PC-9 (cell line): ENCODE results near the gene ZSCAN18. TPM values are rescaled to one million over a fixed set of nuclear protein-coding genes. Genes with fewer than 3 reads are reported as not detected.

Experiments used
- BruUV-seq: library from RNA; stranded (reverse); fragments of 400-500 nt; replicated peaks from 2 replicates; lab custom pipeline; 2021; lab: Mats Ljungman, UMichigan
- CTCF ChIA-PET: fragments of 300-600 bp; sonication (Branson Sonifier 250); formaldehyde crosslinking; loops from one replicate; lab custom pipeline; 2022; ENCODE audit warnings: antibody characterized with exemption; lab: Charles Lee
- POLR2A ChIA-PET: fragments of 300-600 bp; sonication (Branson Sonifier 250); formaldehyde crosslinking; loops from one replicate; lab custom pipeline; 2022; ENCODE audit warnings: antibody characterized with exemption; ENCODE audit not compliant: unreplicated experiment; lab: Charles Lee
- DNase-seq, 2 experiments: peaks; one replicate each; pipeline versions ENCODE4 v3.0.0 to v3.0.0-alpha.2; 2015 to 2022; ENCODE audit warnings: mixed read lengths in 1 of 2
- H2AFZ ChIP-seq: fragments of 200-600 bp; sonication (generic); 2 replicates; pipeline ENCODE4 v1.8.1; 2017; ENCODE audit warnings: antibody characterized with exemption
- H3F3A ChIP-seq: fragments of 200-600 bp; sonication (generic); 2 replicates; pipeline ENCODE4 v1.8.1; 2017; ENCODE audit warnings: antibody characterized with exemption, mild to moderate bottlenecking, low read depth; ENCODE audit not compliant: insufficient read depth
- H3K27ac ChIP-seq: fragments of 200-600 bp; sonication (generic); 2 replicates; pipeline ENCODE4 v1.6.1; 2016; ENCODE audit warnings: mixed run types
- H3K27me3 ChIP-seq: fragments of 200-600 bp; sonication (generic); 2 replicates; pipeline ENCODE4 v1.6.1; 2016; ENCODE audit warnings: low read depth, mixed run types; ENCODE audit not compliant: insufficient read depth
- H3K36me3 ChIP-seq: fragments of 200-600 bp; sonication (generic); 2 replicates; pipeline ENCODE4 v1.6.1; 2016; ENCODE audit warnings: low read depth, mixed run types
- H3K4me1 ChIP-seq: fragments of 200-600 bp; sonication (generic); replicated peaks from 2 replicates; pipeline ENCODE4 v1.6.1; 2016; ENCODE audit warnings: mixed run types; ENCODE audit not compliant: insufficient read depth
- H3K4me2 ChIP-seq: fragments of 200-600 bp; sonication (generic); 2 replicates; pipeline ENCODE4 v1.6.1; 2017; ENCODE audit warnings: mixed run types
- H3K4me3 ChIP-seq: fragments of 200-600 bp; sonication (generic); 2 replicates; pipeline ENCODE4 v1.6.1; 2016; ENCODE audit warnings: mixed run types
- H3K79me2 ChIP-seq: fragments of 200-600 bp; sonication (generic); 2 replicates; pipeline ENCODE4 v1.6.1; 2017; ENCODE audit warnings: low read depth, mixed run types
- H3K9me2 ChIP-seq: fragments of 200-600 bp; sonication (generic); 2 replicates; pipeline ENCODE4 v1.8.1; 2017; ENCODE audit warnings: mild to moderate bottlenecking; ENCODE audit not compliant: insufficient read depth
- H3K9me3 ChIP-seq: fragments of 200-600 bp; sonication (generic); 2 replicates; pipeline ENCODE4 v1.8.1; 2016; ENCODE audit warnings: low read depth; ENCODE audit not compliant: insufficient read depth
- H4K20me1 ChIP-seq: fragments of 200-600 bp; sonication (generic); 2 replicates; pipeline ENCODE4 v1.8.1; 2017; ENCODE audit not compliant: insufficient read depth
- EZH2 ChIP-seq: fragments of 200-600 bp; sonication (generic); IDR thresholded peaks from 2 replicates; pipeline ENCODE4 v1.8.0; 2017; ENCODE audit warnings: antibody characterized with exemption, low read depth
- intact Hi-C: fragments of 100-400 bp; cut with micrococcal nuclease; formaldehyde crosslinking; loops from one replicate; pipeline ENCODE4 v1.10.0; 2022; ENCODE audit not compliant: unreplicated experiment
- total RNA-seq: library from RNA; stranded (reverse); gene quantifications from 2 replicates; pipeline ENCODE4 v1.2.3, GENCODE V29; 2021
- TF ChIP-seq, protein P1 (sequence below): fragments of 200-600 bp; sonication (generic); conservative IDR thresholded peaks from 2 replicates; pipeline ENCODE4 v1.6.1; 2017; ENCODE audit warnings: mixed run types, antibody characterized with exemption, mild to moderate bottlenecking, moderate library complexity

The ZSCAN18 gene
- total RNA-seq, 1 experiment from 2014 or later = 76.3 TPM

GRCh38 chr19:58123354-58123753 is 25.3 kb upstream of the ZSCAN18 start:
- DNase-seq = peak in 1 of 2 experiments; percentile 25
- Histone ChIP-seq H3K9me3 (peaks cover 91% of the 10 kb centered on the region), H3K79me2 (no peaks in the 10 kb centered on the region), H3K36me3 (peaks cover 2% of the 10 kb centered on the region), H3K4me1 (no peaks in the 10 kb centered on the region), H3F3A (no peaks in the 10 kb centered on the region), H3K27ac (no peak overlapping the region), H3K27me3 (no peaks in the 10 kb centered on the region), H3K4me3 (no peak overlapping the region), H3K4me2 (no peak overlapping the region), H2AFZ (no peak overlapping the region), H3K9me2 (no peaks in the 10 kb centered on the region), H4K20me1 (no peaks in the 10 kb centered on the region)
- BruUV-seq = no TSS peak
- no peak for TF ChIP-seq EZH2
- TF ChIP-seq, protein P1, sequence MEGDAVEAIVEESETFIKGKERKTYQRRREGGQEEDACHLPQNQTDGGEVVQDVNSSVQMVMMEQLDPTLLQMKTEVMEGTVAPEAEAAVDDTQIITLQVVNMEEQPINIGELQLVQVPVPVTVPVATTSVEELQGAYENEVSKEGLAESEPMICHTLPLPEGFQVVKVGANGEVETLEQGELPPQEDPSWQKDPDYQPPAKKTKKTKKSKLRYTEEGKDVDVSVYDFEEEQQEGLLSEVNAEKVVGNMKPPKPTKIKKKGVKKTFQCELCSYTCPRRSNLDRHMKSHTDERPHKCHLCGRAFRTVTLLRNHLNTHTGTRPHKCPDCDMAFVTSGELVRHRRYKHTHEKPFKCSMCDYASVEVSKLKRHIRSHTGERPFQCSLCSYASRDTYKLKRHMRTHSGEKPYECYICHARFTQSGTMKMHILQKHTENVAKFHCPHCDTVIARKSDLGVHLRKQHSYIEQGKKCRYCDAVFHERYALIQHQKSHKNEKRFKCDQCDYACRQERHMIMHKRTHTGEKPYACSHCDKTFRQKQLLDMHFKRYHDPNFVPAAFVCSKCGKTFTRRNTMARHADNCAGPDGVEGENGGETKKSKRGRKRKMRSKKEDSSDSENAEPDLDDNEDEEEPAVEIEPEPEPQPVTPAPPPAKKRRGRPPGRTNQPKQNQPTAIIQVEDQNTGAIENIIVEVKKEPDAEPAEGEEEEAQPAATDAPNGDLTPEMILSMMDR = no peak
- ChIA-PET POLR2A (no interaction called here), CTCF (no interaction called here)
- intact Hi-C loops = no loop called here

DNA sequence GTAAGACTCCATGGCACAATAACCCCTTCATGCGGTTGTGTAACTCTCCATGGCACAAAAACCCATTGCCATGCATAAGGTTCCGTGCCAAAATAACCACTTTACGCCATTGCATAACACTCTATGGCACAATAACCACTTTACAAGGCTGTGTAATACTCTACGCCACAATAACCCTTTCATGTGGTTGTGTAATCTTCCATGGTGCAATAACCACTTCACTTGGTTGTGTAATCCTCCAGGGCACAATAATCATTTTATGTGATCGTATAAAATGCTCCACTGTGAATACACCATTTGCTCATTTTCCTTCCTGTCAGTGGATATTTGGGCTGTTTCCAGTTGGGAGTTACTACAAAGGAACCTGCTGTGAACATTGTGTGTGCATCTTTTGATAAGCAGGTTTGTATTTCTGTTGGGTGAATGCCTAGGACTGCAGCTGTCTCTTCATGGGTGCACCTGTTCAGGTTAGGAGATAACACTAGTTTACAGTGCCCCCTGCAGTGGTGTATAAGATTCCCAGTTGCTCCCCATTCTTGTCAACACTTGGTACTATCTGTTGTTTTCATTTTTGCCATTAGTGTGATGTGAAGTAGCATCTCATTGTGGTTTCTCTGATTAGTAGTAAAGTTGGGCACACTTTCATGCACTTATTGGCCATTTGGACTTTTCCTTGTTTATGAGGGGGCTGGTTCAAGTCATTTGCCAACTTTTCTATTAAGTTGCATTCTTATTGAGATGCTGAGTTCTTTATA is 21.1 kb upstream of the ZSCAN18 start:
- Histone ChIP-seq H4K20me1 (no peaks in the 10 kb centered on the region), H3K27me3 (no peaks in the 10 kb centered on the region), H3K27ac (no peak overlapping the region), H3K9me3 (peaks cover 75% of the 10 kb centered on the region), H3K79me2 (no peaks in the 10 kb centered on the region), H3F3A (no peaks in the 10 kb centered on the region), H3K4me3 (no peak overlapping the region), H3K9me2 (no peaks in the 10 kb centered on the region), H3K4me1 (no peaks in the 10 kb centered on the region), H3K4me2 (no peak overlapping the region), H2AFZ (no peak overlapping the region), H3K36me3 (no peaks in the 10 kb centered on the region)
- intact Hi-C loops = no loop called here
- BruUV-seq = no TSS peak
- POLR2A ChIA-PET = no interaction called here
- no peak for DNase-seq
- CTCF ChIA-PET = no interaction called here
- TF ChIP-seq, protein P1 = no peak
- TF ChIP-seq EZH2 = no peak

- no peak for DNase-seq
- Histone ChIP-seq H3K9me3 (peaks cover 69% of the 10 kb centered on the region), H2AFZ (no peak overlapping the region), H3K4me1 (no peaks in the 10 kb centered on the region), H3K36me3 (no peaks in the 10 kb centered on the region), H3K79me2 (no peaks in the 10 kb centered on the region), H3K27me3 (no peaks in the 10 kb centered on the region), H3K27ac (no peak overlapping the region), H3K9me2 (no peaks in the 10 kb centered on the region), H4K20me1 (no peaks in the 10 kb centered on the region), H3K4me3 (no peak overlapping the region), H3F3A (no peaks in the 10 kb centered on the region), H3K4me2 (no peak overlapping the region)
- BruUV-seq = no TSS peak
- TF ChIP-seq EZH2 = no peak
- TF ChIP-seq, protein P1 = no peak
- POLR2A ChIA-PET = no interaction called here
- CTCF ChIA-PET = no interaction called here
- intact Hi-C loops = no loop called here
These were observed 20.0 kb upstream of the ZSCAN18 start for GRCh38 chr19:58117841-58118575.
